ENCODE results near the gene RAP1GDS1.

DNA sequence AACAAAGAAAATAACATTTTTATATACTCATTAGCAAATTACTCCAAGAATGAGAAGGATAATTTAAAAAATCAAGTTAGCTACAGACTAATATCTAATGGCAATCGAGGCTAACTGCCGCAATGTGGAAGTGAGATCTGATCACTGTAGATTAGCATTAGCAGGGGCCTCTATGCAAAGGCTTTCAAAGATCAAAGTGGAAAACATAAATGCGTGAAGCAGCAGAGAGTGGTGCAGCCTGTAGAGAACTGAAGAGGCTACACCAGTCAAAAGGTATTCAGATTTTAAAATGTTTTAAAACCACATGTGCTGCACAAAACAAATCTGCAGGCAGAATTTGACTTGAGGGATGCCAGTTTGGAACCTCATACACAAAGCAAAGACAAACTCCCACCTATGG lies 24.0 kb upstream of the RAP1GDS1 start:
- TF ChIP-seq ZNF224 (CRISPR knock-in tag; IDR thresholded peaks at IDR 0.05) (no peak), TARDBP (CRISPR knock-in tag; IDR thresholded peaks at IDR 0.05) (no peak), MXI1 (IDR thresholded peaks at IDR 0.05; ENCODE audit: borderline replicate concordance, low read depth, low read length) (no peak)
- TF ChIP-seq, protein P1, sequence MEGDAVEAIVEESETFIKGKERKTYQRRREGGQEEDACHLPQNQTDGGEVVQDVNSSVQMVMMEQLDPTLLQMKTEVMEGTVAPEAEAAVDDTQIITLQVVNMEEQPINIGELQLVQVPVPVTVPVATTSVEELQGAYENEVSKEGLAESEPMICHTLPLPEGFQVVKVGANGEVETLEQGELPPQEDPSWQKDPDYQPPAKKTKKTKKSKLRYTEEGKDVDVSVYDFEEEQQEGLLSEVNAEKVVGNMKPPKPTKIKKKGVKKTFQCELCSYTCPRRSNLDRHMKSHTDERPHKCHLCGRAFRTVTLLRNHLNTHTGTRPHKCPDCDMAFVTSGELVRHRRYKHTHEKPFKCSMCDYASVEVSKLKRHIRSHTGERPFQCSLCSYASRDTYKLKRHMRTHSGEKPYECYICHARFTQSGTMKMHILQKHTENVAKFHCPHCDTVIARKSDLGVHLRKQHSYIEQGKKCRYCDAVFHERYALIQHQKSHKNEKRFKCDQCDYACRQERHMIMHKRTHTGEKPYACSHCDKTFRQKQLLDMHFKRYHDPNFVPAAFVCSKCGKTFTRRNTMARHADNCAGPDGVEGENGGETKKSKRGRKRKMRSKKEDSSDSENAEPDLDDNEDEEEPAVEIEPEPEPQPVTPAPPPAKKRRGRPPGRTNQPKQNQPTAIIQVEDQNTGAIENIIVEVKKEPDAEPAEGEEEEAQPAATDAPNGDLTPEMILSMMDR (CRISPR knock-in tag; IDR thresholded peaks at IDR 0.05): no peak
- TF ChIP-seq, protein P2, sequence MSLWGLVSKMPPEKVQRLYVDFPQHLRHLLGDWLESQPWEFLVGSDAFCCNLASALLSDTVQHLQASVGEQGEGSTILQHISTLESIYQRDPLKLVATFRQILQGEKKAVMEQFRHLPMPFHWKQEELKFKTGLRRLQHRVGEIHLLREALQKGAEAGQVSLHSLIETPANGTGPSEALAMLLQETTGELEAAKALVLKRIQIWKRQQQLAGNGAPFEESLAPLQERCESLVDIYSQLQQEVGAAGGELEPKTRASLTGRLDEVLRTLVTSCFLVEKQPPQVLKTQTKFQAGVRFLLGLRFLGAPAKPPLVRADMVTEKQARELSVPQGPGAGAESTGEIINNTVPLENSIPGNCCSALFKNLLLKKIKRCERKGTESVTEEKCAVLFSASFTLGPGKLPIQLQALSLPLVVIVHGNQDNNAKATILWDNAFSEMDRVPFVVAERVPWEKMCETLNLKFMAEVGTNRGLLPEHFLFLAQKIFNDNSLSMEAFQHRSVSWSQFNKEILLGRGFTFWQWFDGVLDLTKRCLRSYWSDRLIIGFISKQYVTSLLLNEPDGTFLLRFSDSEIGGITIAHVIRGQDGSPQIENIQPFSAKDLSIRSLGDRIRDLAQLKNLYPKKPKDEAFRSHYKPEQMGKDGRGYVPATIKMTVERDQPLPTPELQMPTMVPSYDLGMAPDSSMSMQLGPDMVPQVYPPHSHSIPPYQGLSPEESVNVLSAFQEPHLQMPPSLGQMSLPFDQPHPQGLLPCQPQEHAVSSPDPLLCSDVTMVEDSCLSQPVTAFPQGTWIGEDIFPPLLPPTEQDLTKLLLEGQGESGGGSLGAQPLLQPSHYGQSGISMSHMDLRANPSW (CRISPR knock-in tag; IDR thresholded peaks at IDR 0.05; ENCODE audit: borderline replicate concordance): no peak
- TF ChIP-seq, protein P3, sequence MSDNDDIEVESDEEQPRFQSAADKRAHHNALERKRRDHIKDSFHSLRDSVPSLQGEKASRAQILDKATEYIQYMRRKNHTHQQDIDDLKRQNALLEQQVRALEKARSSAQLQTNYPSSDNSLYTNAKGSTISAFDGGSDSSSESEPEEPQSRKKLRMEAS (IDR thresholded peaks at IDR 0.05): no peak

Measured in HepG2 (cell line).